Stimulated activated CD4-positive, alpha-beta T cell treated with anti-CD3 and anti-CD28 coated beads, Interleukin-4, amount 100 ng/mL, for 4 hours (primary cell): ENCODE measurements around the gene COG8.
A peak's percentile ranks its signal among the peaks of the same experiment; 100 is the strongest.

Source experiments
- DNase-seq, 2 experiments: peaks; one replicate each; pipeline ENCODE4 v3.0.0-alpha.2; 2020

COG8 gene

DNA sequence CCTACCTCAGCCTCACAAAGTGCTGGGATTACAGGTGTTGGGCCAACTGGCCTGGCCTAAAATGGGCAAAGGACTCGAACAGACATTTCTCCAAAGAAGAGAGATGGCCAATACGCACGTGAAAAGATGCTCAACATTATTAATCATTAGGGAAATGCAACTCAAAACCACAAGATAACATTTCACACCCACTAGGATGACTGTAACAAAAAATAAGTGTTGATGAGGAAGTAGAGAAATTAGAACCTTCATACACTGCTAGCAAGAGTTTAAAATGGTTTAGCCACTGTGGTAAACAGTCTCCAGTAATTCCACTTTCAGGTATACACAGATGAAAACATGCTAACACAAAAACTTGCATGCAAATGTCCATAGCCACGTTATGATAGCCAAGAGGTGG, 6.6 kb upstream of the COG8 start:
- DNase-seq = no peak

DNA sequence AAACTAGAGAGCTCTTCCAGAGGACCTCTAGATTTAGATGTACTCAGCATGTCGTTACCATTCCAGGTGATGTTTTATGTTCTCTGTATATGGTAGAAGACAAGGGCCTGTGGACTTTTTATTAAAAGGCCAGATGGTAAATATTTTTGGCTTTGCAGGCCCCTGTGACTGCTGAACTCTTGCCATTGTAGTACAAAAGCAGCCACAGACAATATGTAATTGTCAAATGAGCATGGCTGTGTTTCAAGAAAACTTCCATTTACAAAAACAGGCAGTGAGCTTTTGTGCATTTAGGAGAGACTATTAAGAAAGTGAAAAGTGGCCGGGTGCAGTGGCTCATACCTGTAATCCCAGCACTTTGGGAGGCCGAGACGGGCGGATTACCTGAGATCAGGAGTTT, 4.8 kb upstream of the COG8 start:
- DNase-seq = no peak

DNA sequence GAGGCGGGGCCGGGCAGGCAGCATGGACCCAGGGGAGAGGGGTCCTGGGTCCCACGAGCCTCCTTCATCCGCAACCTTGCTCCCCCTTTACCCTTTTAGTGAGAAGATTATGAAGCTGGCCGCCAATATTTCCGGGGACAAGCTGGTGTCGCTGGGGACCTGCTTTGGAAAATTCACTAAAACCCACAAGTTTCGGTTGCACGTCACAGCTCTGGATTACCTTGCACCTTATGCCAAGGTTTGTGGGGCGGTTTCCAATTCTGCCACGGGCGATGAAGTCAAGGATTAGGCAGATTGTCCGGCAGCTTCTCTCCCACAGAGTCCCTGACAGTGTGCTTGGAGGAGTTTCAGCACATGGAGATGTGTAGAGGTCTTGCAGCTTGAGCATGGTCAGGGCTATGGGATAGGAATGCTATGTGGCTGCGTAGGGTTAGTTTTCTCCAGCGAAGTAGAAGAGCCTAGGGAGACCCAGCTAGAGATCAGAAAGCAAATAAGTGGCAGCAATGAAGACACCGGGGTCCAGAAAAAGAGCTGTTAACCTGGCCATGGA, 806 bp upstream of the COG8 start:
- peak in 1 of 2 experiments; percentile 13 for DNase-seq

DNA sequence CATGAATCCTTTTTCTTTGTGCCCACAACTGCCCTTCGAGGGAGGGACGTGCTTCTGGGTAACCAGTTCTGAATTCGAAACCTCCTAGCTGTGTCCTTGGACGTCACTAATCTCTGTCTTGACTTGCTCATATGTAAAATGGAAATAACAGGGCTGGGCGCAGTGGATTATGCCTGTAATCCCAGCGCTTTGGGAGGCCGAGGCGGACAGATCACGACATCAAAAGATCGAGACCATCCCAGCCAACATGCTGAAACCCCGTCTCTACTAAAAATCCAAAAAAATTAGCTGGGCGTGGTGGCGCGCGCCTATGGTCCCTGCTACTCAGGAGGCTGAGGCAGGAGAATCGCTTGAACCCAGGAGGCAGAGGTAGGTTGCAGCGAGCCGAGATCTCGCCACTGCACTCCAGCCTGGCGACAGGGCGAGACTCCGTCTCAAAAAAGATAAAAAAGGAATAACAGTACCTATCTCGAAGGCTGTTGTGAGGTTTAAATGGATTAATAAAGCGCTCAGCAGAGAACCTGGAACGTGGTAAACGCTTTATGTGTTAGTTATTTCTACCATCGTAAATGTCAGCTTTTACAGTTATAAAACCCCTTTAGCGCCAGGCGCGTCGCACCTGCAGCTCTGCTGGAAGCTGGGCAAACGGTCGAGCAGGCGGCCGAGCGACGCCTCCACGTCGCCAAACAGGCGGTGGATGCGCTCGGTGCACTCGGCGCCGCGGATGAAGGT, 641 bp downstream of the COG8 start:
- DNase-seq = no peak

DNA sequence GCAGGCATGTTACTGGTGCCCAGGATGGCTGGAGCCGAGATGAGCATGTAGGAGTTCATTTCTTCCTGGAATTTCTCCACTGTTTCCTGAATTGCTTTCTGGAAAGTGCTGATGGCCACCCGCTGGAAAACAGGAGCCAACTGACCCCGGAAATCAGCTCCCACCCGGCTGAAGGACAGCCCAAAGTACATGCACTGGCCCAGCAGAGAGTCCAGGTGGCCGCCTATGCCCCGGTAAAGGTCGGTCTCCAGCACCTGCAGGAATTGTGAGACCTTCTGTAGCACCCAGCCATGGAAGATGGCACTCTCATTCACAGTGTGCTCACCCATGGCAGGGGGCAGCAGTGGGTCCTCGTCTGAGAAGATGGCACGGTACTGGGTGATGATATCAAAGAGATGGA, 4.7 kb downstream of the COG8 start:
- no peak for DNase-seq

DNA sequence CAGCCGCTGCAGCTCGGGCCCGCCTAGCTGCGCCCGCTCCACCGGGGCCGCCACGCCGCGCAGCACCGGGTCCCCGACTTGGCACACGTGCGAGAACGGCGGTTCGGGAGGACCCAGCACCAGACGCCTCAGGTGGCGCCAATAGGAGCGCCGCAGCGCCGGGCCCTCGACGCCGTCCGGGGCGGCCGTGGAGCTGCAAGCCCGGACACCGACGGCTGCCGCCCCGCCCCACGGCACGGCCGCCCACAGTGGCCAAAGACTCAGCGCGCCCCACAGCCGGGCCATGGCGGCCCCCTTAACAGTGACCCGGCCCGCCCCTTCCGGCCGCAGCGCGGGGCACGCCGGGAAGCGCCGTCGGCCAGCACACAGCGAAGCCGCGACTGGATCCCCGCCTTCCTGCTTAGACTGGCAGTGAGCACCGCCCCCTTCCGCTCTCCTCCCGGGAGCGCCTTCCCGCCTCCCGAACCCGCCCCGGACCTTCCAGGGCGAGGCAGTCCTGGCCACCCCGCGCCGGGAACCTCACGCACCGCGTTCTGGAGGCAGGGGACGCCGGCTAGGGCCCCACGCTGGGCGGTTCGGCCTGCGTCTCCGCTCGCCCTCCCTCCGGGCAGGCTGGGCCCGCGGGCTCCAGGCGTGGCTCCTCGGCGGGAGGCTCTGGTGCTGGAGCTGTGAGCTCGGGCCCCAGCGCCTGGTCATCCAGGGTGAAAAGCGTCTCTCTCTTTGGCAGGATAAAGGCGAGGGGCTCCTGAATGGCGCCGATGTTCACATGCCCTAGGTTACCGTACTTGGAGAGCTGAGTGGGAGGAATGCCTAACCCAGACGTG, 8.9 kb downstream of the COG8 start, which contains the start of gene PDF:
Gene PDF (minus strand): TSS at position 303 of the 824 bp plus-strand sequence. CDS start 18 bp downstream, at position 285.
- DNase-seq = peak; percentile 82 to 84

DNA sequence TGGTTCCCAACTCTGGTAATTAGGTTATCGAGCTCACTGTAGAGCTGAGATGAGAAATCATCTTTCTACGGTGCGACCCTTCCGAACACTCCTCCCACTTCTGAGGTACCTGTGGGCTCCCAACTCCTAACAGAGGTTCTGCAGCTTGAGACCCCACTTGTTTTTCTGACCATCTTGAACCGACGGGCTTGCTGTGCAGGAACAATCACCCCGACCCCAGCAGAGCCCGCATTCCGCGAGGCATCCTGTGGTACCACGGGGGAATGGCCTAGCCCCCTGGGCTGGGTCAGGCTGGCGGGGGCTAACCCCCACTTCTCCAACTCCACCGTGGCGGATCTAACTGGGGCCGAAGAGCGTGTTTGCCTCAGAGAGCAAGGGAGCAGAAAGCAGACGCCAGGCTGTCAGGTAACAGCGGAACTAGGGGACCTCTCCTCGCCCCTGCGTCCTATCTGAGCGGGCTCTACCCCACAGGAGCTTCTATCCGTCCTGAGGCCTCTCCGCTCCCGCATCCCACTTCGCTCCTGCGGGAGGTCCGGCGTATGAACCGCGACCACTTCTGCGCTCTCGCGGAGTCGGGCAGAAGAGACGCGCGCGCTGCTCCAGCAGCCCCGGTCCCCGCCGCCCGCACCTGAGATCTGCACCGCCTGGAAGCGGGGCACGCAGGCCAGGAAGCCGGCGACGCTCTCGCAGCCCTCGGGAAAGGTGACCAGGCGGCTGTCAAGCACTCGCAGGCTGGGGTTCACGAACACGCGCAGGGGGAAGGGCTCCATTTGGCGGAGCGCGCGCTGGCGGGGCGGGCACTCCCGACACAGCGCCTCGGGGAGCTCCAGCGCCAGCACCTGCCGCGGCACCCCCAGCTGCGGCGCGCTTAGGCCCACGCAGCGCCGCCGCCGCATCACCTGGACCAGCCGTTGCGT, 9.7 kb downstream of the COG8 start:
- peak; percentile 49 to 61 for DNase-seq

DNA sequence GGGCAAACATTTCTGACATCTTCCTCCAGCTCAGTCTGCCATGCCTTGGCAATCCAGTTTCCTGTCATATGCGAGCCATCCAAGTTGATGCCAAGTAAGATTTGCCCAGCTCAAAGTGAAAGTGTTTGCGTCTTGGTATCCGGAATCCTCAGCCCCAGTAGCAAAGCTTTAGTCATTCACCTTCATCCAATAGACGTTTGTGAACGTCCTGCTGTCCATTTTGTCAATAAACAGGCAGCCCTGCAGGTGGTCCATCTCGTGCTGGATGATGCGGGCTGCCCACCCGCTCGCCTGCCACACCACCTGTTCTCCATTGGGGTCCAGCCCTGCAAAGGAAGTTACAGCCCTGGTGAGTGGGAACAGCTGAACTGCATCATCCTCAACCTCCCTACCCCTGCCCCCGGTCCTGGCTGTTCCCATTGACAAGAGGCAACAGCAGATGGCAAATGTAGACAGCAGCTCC, 10.5 kb downstream of the COG8 start:
- no peak for DNase-seq

DNA sequence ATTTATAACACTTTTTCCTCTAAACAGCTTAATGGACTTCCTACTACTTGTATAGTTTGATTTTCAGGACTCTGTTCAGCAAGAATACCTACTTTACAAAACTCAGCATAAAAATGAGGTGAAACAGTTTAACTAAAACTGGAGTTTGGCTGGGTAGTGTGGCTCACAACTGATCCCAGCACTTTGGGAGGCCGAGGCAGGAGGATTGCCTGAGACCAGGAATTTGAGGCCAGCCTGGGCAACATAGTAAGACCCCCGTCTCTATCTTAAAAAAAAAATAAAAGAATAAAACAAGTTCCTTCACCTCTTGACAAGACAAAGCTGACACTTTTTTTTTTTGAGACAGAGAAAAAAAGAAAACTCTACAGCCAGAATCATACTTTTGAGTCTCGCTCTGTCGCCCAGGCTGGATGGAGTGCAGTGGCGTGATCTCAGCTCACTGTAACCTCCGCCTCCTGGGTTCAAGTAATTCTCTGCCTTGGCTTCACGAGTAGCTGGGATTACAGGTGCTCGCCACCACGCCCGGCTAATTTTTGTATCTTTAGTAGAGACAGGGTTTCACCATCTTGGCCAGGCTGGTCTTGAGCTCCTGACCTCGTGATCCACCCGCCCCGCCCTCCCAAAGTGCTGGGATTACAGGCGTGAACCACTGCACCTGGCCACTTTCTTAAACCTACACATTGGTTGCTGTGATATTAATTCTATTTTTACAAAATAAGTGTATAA, 11.6 kb downstream of the COG8 start:
- no peak for DNase-seq

DNA sequence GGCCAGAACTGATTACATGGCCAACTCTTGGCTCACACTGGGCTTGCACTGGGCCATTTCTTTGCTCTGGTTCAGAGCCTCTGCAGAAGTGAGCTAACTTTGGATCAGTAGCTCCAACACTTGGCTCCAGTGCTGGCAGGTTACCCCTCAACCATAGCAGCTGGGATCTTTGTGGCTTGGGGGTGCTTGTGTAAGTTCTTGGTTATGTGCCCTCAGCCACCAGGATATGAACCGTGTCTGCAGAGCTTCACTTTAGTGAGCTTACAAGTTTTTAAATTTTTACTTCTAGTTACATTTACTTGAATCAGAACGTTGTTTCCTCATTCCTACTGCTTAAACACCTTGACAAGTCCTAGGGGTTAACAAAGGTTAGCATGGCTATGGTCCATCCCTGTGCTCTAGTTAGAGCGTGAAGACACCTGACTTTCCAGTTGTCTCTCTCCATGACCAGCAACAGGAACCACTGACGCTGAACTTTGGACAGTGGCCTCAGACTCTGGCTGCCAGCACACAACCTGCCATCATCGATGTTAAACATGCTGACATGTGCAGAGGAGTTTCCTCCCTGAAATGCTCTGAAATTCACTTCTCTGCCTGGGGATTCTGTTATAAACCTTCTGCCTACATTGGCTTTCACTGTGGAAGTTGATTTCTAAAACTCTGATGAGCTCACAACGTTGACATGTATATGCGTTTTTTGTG, 13.0 kb downstream of the COG8 start:
- DNase-seq = no peak

DNA sequence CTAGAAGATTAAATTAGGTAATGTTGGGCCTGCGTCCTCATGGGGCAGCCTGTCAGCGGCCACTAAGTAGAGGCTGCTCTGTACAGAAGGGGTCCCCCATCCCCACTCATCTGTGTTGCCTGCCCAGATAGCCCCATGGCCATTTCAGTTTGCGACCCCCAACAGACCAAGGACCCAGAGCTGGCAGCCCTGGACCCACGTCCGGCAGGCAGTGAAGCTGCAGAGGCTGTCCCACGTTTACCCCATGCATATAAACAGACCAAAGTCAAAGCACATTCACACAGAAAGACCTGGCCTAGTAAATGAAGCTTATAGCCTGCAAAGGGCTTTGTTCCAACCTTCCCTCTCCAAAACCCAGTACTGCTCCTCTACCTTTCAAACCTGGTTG, 13.6 kb downstream of the COG8 start:
- no peak for DNase-seq

DNA sequence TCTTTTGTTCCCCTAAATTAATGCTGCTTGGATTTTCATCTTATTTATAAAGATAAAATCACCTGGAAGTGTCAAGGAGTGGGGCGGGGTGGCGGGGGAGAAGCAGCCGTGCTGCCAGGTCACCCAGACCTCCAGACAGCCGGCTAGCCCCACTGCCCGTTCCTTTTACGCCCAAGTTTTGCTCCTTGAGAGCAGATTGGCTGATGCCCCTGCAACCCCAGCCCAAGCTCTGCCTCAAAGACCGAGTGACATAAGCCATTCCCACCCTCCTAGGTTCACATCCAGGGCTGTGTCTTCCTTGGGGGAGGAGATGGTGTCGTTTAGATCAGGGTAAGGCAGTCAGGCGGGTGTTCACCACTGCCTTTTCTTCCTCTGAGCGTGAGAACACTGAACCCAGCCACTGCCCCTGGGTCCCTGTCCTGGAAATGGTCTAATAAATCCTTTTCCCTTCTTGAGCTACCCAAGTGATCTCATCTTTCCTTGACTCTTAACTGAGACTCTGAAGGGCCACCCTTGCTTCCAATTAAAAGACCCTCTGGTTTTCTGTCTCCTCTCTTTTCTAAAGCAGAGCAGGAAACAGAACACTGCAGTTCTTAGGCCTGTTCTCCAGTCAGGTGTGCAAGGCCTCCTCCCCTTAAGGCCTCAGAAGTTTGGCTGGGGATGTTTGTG, 14.6 kb downstream of the COG8 start:
- DNase-seq = no peak

DNA sequence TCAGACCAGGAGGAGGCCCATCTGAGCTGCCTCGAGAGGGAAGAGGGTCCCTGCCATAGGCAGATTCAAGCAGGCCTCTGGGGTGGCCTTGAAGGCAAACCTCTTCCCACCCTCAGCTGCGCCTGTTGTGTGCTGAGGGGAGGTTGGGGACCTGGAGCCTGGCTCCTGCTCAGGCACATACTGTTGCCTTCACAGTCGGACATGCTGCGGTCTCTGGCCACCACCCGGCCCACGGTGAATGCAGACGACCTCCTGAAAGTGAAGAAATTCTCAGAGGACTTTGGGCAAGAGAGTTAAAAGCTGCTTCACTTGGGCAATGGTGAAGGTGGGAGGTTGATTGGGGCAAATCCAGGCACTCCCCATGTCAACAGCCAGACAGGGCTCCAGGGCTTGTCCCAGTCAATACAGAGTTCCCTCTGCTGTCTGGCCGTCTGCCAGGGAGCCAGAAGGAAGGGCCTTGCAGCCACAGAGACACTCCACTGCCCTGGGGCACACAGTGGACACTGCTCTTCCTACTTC, 15.3 kb downstream of the COG8 start:
- DNase-seq = no peak

DNA sequence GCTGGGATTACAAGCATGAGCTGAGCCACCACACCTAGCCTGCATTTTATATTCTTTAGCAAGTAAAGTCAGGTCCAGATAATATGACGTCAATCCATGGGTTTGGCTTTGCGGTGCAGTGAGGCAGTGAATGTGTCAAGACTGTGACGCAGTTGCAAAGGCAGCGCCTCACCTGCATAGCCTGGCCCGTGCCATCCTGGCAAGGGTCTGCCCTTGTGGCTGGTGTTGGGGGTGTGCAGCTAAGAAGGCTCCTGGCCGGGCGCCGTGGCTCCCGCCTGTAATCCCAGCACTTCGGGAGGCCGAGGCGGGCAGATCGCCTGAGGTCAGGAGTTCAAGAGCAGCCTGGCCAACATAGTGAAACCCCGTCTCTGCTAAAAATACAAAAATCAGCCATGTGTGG, 15.9 kb downstream of the COG8 start:
- DNase-seq = no peak

DNA sequence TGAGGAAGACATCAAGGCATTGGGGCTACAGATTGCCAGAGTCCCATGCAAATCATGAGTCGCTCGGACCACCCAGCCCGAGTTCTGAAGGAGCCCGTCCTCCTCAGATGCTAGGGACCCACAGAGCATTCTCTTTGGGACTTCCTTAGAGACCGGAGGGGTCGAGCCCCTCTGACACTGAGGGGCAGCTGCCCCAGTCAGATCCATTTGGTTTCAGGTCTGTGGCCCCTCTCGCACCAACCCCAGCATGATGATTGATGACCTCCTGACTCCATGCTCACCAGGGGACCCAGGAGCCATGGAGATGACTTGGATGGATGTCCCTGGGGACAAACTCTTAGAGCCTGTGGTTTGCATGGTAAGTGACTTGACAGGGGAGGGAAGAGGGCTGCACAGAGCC, 17.0 kb downstream of the COG8 start:
- DNase-seq = no peak

DNA sequence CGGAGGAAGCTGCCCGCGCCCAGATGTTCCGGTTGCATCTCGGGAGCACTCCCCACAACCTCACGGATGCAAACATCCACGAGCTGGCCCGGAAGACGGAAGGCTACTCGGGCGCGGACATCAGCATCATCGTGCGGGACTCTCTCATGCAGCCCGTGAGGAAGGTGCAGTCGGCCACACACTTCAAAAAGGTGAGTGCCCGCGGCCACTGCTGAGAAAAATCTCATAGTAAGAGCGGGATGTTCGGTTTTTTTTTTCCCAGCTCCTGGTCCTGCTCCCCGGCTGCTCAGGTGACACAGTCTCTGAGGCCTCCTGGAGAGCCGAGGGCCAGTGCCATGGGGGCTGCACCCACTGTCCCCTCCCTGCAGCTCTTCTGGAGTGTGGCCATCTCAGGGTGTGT, 18.3 kb downstream of the COG8 start:
- DNase-seq = no peak

DNA sequence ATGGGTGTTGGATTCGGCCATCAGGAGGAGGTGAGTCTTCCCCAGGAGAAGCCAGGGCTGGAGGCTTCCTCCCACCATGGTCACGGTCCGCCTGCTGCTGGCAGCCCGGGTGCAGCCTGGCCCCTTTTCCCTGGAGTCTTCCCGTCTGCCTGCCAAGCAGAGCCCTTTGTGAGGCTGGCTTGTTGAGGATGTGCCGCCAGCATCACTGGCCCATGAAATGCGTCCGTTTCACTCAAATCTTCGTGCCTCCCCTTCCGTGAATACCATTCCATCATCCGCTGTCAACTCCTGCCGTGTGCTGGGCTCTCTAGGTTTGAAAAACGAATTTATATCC, 18.7 kb downstream of the COG8 start:
- DNase-seq = no peak

DNA sequence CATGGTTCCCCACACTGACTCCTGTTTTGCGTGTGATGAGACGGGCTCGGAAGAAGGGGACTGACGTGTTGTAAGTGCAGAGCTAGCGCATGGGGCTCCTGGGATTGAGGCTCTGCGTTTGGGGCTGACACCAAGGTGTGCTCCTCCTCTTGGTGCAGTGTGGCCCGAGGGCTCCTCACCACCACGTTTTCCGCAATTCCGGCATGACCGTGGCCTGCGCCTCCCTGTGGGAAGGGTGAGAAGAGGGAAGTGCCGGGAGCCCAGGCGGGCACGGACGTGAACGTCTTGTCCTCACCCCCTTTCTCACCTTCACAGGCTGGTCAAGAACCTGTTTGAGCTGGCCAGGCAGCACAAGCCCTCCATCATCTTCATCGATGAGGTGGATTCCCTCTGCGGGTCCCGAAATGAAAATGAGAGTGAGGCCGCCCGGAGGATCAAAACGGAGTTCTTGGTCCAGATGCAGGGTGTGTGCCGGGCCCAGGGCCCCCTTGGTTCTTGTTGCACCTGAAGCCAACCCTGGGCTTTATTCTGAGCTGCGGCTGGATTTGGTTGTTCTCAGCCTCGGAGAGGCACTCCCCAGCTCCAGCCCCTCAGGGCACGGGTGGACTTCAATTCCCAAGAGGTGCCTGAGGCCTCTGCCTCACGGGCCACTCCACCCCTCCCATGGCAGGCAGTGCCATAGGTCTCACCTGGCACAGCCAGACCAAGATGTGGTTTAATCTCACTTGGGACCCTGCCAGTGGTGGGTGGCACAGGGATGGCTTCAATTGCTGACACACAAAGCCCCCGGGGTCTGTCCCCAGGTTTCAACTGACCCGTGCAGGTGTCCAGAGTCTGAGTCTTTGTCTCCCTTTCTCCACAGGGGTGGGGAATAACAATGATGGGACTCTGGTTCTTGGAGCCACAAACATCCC, 19.3 kb downstream of the COG8 start:
- DNase-seq = no peak

DNA sequence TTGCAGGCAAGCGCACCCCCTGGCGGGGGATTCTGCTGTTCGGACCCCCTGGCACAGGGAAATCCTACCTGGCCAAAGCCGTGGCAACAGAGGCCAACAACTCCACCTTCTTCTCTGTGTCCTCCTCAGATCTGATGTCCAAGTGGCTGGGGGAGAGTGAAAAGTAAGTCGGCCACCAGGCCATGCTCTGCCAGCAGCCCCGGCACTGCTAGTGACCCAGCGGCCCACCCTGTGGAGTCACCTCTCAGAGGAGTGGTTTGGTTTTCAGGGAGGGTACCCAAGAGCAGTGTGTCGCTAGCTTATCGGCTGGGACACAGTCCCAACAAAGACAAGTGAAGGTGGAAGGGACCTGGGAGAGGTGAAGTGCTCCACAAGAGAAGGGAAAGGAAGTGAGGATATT, 20.0 kb downstream of the COG8 start:
- no peak for DNase-seq

DNA sequence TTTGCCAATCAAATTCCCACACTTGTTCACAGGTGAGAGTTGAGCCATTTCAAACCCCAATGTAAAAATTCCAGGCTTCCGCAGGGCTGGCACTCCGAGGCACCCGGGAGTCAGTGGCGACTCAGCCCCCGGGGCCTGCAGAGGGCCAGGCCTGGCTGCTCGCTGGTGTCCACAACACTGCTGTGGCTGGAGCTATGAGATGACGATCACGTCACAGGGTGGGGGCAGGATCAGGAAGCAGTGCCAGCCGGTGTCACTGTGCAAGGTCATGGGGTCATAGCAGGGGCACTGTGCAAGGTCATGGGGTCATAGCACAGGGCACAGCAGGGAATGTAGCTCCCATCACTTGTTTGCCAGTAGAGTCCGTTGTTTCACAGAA, 20.5 kb downstream of the COG8 start:
- no peak for DNase-seq
